Measurements from ENCODE around the gene ADCY2.

ADCY2 gene

DNA sequence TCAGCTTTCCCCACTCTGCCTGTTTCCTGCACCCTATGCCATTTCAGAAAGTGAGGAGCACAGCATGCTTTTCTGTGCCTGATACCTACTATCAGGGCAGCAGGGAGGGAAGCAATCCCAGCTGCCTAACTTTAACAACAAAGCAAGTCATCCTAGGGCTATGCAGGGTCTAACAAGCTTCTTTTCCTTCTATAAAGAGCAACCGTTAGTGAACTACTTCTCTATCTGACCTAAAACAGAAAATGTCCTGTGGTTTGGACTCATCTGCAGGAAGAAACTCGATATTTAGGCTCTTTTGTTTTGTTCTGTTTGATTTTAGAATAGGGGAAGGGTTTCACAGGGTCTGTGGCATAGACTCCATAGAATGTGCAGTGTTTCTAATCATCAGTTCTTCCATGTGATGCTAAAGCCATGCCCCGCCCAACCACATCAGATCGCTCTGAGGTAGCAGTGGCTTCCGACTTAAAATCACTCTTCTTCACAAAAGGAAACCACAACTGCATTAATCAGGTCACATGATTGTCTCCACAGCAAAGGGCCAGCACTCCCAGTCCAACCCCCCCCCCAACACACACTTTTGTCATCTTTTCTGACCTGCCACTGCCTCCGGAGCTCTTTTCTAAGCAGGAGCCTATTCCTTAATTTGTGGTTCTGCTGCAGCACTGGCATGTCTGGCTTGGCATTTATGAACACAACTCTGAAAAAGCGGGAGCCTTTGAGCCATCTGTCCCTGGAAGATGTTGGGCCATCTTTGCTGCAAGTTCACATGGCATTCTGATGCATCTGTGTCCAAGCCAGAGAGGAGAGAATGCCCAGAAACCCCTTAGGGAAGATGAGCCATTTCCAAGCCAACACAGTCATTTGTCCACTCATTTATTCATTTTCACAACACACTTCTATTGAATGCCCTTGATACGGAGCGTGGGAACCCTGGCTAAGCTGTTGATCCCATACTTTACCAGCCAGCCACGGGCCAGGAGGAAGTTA lies 383.4 kb downstream of the ADCY2 start:
- TF ChIP-seq POLR2AphosphoS5 (IDR thresholded peaks at IDR 0.05; ENCODE audit: low read depth) (no peak), REST (IDR thresholded peaks at IDR 0.05; ENCODE audit: insufficient replicate concordance, low read depth) (no peak)
- DNase-seq (ENCODE audit: low read depth in 1 of 2, low spot score in 1 of 2) = no peak
- Histone ChIP-seq H3K27me3 (ENCODE audit: insufficient read depth, poor library complexity, severe bottlenecking) (peaks cover 7% of the 10 kb centered on the region), H3K27ac (replicated peaks) (no peak overlapping the region), H3K4me3 (replicated peaks; ENCODE audit: insufficient read depth, low read length) (no peak overlapping the region)

- H3K27me3 ChIP-seq (ENCODE audit: insufficient read depth, poor library complexity, severe bottlenecking) = peaks cover 8% of the 10 kb centered on the region
- TF ChIP-seq REST (IDR thresholded peaks at IDR 0.05; ENCODE audit: insufficient replicate concordance, low read depth) (no peak), GABPA (IDR thresholded peaks at IDR 0.05; ENCODE audit: low read depth) (no peak), POLR2AphosphoS5 (IDR thresholded peaks at IDR 0.05; ENCODE audit: low read depth) (no peak), SPI1 (IDR thresholded peaks at IDR 0.05; ENCODE audit: borderline replicate concordance, low read depth) (no peak)
- TF ChIP-seq, protein P1, sequence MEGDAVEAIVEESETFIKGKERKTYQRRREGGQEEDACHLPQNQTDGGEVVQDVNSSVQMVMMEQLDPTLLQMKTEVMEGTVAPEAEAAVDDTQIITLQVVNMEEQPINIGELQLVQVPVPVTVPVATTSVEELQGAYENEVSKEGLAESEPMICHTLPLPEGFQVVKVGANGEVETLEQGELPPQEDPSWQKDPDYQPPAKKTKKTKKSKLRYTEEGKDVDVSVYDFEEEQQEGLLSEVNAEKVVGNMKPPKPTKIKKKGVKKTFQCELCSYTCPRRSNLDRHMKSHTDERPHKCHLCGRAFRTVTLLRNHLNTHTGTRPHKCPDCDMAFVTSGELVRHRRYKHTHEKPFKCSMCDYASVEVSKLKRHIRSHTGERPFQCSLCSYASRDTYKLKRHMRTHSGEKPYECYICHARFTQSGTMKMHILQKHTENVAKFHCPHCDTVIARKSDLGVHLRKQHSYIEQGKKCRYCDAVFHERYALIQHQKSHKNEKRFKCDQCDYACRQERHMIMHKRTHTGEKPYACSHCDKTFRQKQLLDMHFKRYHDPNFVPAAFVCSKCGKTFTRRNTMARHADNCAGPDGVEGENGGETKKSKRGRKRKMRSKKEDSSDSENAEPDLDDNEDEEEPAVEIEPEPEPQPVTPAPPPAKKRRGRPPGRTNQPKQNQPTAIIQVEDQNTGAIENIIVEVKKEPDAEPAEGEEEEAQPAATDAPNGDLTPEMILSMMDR (IDR thresholded peaks at IDR 0.05; ENCODE audit: insufficient read depth, low read length) = no peak
- H3K4me3 ChIP-seq (replicated peaks; ENCODE audit: insufficient read depth, low read length) = no peak overlapping the region
- no peak overlapping the region for H3K27ac ChIP-seq (replicated peaks)
- DNase-seq (ENCODE audit: low read depth in 1 of 2, low spot score in 1 of 2) = no peak
These were observed 386.0 kb downstream of the ADCY2 start for GRCh38 chr5:7781899-7782298.

DNA sequence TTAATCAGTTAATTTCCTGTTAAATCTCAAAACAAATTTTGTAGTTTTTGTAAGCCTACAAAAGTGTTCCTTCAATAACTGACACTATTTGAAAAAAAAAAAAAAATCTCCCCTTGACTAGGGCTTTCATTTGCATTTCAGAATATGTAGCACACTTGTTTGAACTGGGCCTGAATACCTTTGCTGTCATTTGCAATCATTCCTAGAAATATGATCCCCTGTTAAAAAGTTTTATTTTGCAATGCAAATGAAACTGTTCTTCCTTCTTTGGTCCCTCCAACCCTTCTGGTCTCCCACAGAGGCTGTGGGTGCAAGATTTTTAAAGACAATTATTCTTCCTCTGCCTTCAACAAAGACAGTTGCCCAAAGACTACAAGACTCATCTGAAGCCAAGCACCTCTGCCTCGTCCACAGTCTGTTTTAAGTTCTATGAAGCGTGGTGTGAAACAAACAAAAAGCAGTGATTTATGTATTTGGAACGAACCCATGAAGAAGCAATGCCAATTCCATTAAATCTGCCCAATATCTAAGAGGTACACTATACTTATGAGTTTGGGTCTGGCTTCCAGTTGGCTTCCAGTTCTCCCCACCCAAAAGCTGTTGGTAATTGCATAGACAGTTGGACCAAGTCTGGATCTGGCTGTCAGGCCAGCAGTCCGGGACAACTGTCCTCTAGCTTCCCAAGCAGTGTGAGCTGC lies 388.9 kb downstream of the ADCY2 start:
- Histone ChIP-seq H3K27me3 (ENCODE audit: insufficient read depth, poor library complexity, severe bottlenecking) (peaks cover 4% of the 10 kb centered on the region), H3K27ac (replicated peaks) (no peak overlapping the region), H3K4me3 (replicated peaks; ENCODE audit: insufficient read depth, low read length) (no peak overlapping the region)
- DNase-seq (ENCODE audit: low read depth in 1 of 2, low spot score in 1 of 2) = no peak
- TF ChIP-seq SPI1 (IDR thresholded peaks at IDR 0.05; ENCODE audit: borderline replicate concordance, low read depth) = no peak
- TF ChIP-seq REST (IDR thresholded peaks at IDR 0.05; ENCODE audit: insufficient replicate concordance, low read depth) = no peak
- TF ChIP-seq, protein P1 (IDR thresholded peaks at IDR 0.05; ENCODE audit: insufficient read depth, low read length) = no peak
- no peak for TF ChIP-seq POLR2AphosphoS5 (IDR thresholded peaks at IDR 0.05; ENCODE audit: low read depth)
- TF ChIP-seq GABPA (IDR thresholded peaks at IDR 0.05; ENCODE audit: low read depth) = no peak

All from HL-60 (cell line).